ENCODE results near the gene SIMC1. TPM values are rescaled to one million over a fixed set of nuclear protein-coding genes. Genes with fewer than 3 reads are reported as not detected.

SIMC1 gene
- total RNA-seq, 1 donor from 2014 or later = 43.4 TPM

DNA sequence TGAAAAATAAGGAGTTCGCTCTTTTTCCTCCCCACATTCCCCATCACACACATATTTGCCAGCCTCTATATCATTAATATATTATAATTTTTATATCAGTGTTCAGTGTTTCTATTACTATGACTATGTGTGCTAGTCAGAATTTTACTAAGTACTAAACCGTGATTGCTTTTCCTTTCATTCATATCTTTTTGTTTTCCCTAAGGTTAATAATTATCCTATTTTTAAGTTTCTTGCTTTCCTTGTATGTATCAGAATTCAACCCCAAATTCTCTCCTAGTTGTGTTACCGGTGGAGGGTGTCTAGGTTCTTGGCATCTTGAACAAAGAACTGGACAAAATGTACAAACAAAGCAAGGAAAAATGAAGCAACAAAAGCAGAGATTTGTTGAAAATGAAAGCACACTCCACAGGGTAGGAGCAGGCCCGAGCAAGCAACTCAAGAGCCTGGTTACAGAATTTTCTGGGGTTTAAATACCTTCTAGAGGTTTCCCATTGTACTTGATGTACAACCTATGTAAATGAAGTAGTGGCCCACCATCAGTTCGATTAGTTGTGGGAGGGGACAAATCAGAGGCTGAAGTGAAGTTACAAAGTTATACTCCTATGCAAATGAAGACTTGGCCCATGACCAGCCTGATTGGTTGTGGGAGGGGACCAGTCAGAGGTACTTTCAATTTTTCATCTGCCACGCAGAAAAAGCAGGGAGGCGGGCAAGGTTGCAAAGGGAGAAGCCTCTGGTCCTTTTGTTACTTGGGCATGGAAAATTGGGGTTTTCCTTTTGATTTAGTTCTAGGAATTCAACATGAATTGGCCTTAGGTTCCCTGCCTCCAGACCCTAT, 79.5 kb downstream of the SIMC1 start:
- no peaks in the 10 kb centered on the region for H3K27me3 Mint-ChIP-seq (ENCODE audit: low read depth)
- H3K36me3 Mint-ChIP-seq = peaks cover 39% of the 10 kb centered on the region
- H3K4me3 Mint-ChIP-seq = no peak overlapping the region
- no peaks in the 10 kb centered on the region for H3K4me1 Mint-ChIP-seq
- no peaks in the 10 kb centered on the region for H3K9me3 Mint-ChIP-seq
- DNase-seq (ENCODE audit: low spot score in 2 of 2, unreplicated experiment in 2 of 2) = no peak
- no peak for TF ChIP-seq CTCF (IDR thresholded peaks at IDR 0.05; ENCODE audit: unreplicated experiment)
- H3K27ac Mint-ChIP-seq = no peak overlapping the region

GRCh38 chr5:176319827-176320554, 81.8 kb downstream of the SIMC1 start:
- no peak for TF ChIP-seq CTCF (IDR thresholded peaks at IDR 0.05; ENCODE audit: unreplicated experiment)
- H3K36me3 Mint-ChIP-seq = peaks cover 35% of the 10 kb centered on the region
- H3K4me3 Mint-ChIP-seq = no peak overlapping the region
- no peak for DNase-seq (ENCODE audit: low spot score in 2 of 2, unreplicated experiment in 2 of 2)
- no peaks in the 10 kb centered on the region for H3K27me3 Mint-ChIP-seq (ENCODE audit: low read depth)
- H3K27ac Mint-ChIP-seq = no peak overlapping the region
- no peaks in the 10 kb centered on the region for H3K9me3 Mint-ChIP-seq
- H3K4me1 Mint-ChIP-seq = no peaks in the 10 kb centered on the region

DNA sequence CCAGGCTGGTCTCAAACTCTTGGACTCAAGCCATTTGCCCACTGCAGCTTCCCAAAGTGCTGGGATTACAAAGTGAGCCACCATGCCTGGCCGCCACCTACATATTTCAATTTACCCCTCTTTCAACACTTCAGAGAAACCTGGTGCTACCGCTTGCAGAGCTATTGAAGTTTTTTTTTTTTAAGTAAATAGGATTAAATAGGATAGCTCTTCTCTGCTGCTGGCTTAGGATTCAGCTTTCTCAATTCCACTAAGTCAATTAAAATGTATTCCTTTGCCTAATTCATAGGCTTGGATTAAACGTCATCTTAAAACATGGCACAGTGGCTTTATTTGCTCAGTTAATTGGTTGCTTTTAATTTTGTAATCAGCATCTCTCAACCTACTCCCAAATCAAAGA, 82.4 kb downstream of the SIMC1 start:
- no peaks in the 10 kb centered on the region for H3K9me3 Mint-ChIP-seq
- H3K27ac Mint-ChIP-seq = no peak overlapping the region
- no peaks in the 10 kb centered on the region for H3K27me3 Mint-ChIP-seq (ENCODE audit: low read depth)
- no peaks in the 10 kb centered on the region for H3K4me1 Mint-ChIP-seq
- H3K36me3 Mint-ChIP-seq = peaks cover 29% of the 10 kb centered on the region
- no peak for DNase-seq (ENCODE audit: low spot score in 2 of 2, unreplicated experiment in 2 of 2)
- H3K4me3 Mint-ChIP-seq = no peak overlapping the region
- TF ChIP-seq CTCF (IDR thresholded peaks at IDR 0.05; ENCODE audit: unreplicated experiment) = no peak

GRCh38 chr5:176334031-176334770, 96.0 kb downstream of the SIMC1 start:
- Mint-ChIP-seq H3K9me3 (peaks cover 12% of the 10 kb centered on the region), H3K36me3 (peaks cover 30% of the 10 kb centered on the region), H3K4me1 (no peaks in the 10 kb centered on the region), H3K27ac (no peak overlapping the region), H3K4me3 (no peak overlapping the region), H3K27me3 (ENCODE audit: low read depth) (no peaks in the 10 kb centered on the region)
- no peak for TF ChIP-seq CTCF (IDR thresholded peaks at IDR 0.05; ENCODE audit: unreplicated experiment)
- no peak for DNase-seq (ENCODE audit: low spot score in 2 of 2, unreplicated experiment in 2 of 2)

DNA sequence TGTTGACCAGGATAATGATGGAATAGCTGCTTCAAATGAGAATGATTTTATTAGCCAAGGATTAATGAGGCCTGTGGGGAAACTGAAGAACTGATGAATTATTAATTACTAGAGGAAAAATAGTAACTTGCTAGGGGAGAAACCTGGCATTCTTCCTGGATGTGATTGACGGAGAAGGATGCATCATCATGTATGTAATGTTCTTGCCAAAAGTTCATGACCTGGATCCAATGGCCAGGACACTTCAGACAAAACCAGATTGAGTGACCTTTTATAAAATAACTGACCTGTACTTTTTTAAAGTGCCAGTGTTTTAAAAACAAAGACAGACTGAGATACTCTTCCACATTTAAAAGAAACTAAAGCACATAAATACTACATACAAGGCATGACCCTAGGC, 99.7 kb downstream of the SIMC1 start:
- TF ChIP-seq CTCF (IDR thresholded peaks at IDR 0.05; ENCODE audit: unreplicated experiment) = no peak
- DNase-seq (ENCODE audit: low spot score in 2 of 2, unreplicated experiment in 2 of 2) = no peak
- H3K27me3 Mint-ChIP-seq (ENCODE audit: low read depth) = no peaks in the 10 kb centered on the region
- no peak overlapping the region for H3K4me3 Mint-ChIP-seq
- H3K36me3 Mint-ChIP-seq = peaks cover 48% of the 10 kb centered on the region
- H3K27ac Mint-ChIP-seq = no peak overlapping the region
- no peaks in the 10 kb centered on the region for H3K4me1 Mint-ChIP-seq
- H3K9me3 Mint-ChIP-seq = peaks cover 12% of the 10 kb centered on the region
